ENCODE measurements around the gene CR1. TPM values are rescaled to one million over a fixed set of nuclear protein-coding genes. Genes with fewer than 3 reads are reported as not detected.

The CR1 gene
- total and polyA plus RNA-seq, 2 donors (not counting 3 experiments of a cell fraction or from before 2014, with no cell fraction given) = not detected

- H3K79me2 ChIP-seq (ENCODE audit: control insufficient read depth, insufficient read depth, low read length) = no peaks in the 10 kb centered on the region
- BruUV-seq (replicated peaks) = no TSS peak
- H3K27me3 ChIP-seq (ENCODE audit: control insufficient read depth in 2 of 2, insufficient read depth in 2 of 2, low read length in 2 of 2) = peaks cover 0 to 11% of the 10 kb centered on the region in 2 experiments
- no peaks in the 10 kb centered on the region for H3K4me1 ChIP-seq (ENCODE audit: control insufficient read depth, extremely low read depth, insufficient read depth, low read length)
- no peak overlapping the region for H3K4me3 ChIP-seq (replicated peaks in 1 of 3; ENCODE audit: insufficient read depth in 1 of 3, low read depth in 1 of 3, low read length in 3 of 3)
- TF ChIP-seq CTCF (IDR thresholded peaks at IDR 0.05; ENCODE audit: extremely low read depth in 1 of 2, insufficient read depth in 1 of 2, low read depth in 1 of 2, low read length in 2 of 2) (no peak), GATA2 (IDR thresholded peaks at IDR 0.05; ENCODE audit: insufficient read depth, insufficient read length, low read depth, low read length) (no peak), JUN (IDR thresholded peaks at IDR 0.05; ENCODE audit: borderline replicate concordance, insufficient read depth, insufficient read length, low read depth) (no peak), POLR2A (IDR thresholded peaks at IDR 0.05; ENCODE audit: low read depth, low read length) (no peak), EZH2 (IDR thresholded peaks at IDR 0.05; ENCODE audit: borderline replicate concordance, low read depth, low read length, severe bottlenecking) (no peak), FOS (IDR thresholded peaks at IDR 0.05; ENCODE audit: borderline replicate concordance, insufficient read depth, low read length) (no peak)
- H3K4me2 ChIP-seq (ENCODE audit: insufficient read depth, low read length) = no peak overlapping the region
- intact Hi-C loops (cut with micrococcal nuclease) (no loop called here), dilution Hi-C loops (cut with MboI; ENCODE audit: extremely low pct_ligation_motif_present, low sequenced_read_pairs) (no loop called here)
- CTCF ChIA-PET = no interaction called here
- DNase-seq (ENCODE audit: low read depth, low spot score) (no peak), FAIRE-seq (no peak)
- no peaks in the 10 kb centered on the region for H3K9me3 ChIP-seq (replicated peaks; ENCODE audit: control insufficient read depth, insufficient read depth, low read length)
- H2AFZ ChIP-seq (ENCODE audit: low read depth, low read length) = no peak overlapping the region
- no peaks in the 10 kb centered on the region for H4K20me1 ChIP-seq (replicated peaks; ENCODE audit: control insufficient read depth, extremely low read depth, insufficient read depth, low read length)
- no peaks in the 10 kb centered on the region for H3K9me1 ChIP-seq (replicated peaks; ENCODE audit: control insufficient read depth, extremely low read depth, insufficient read depth, low read length)
- POLR2A ChIA-PET = no interaction called here
- no peak overlapping the region for H3K27ac ChIP-seq (ENCODE audit: insufficient read depth, low read depth, low read length)
- no peaks in the 10 kb centered on the region for H3K36me3 ChIP-seq (ENCODE audit: control insufficient read depth in 2 of 2, extremely low read depth in 1 of 2, insufficient read depth in 2 of 2, low read length in 2 of 2)
- H3K9ac ChIP-seq (replicated peaks; ENCODE audit: extremely low read depth, insufficient read depth, low read length) = no peak overlapping the region
Observed at GRCh38 chr1:207514890-207515289, 18.9 kb downstream of the CR1 start.

- DNase-seq (ENCODE audit: low read depth, low spot score) (no peak), FAIRE-seq (no peak)
- Histone ChIP-seq H3K27ac (ENCODE audit: insufficient read depth, low read depth, low read length) (no peak overlapping the region), H2AFZ (ENCODE audit: low read depth, low read length) (no peak overlapping the region), H4K20me1 (replicated peaks; ENCODE audit: control insufficient read depth, extremely low read depth, insufficient read depth, low read length) (no peaks in the 10 kb centered on the region), H3K79me2 (ENCODE audit: control insufficient read depth, insufficient read depth, low read length) (no peaks in the 10 kb centered on the region), H3K27me3 (ENCODE audit: control insufficient read depth in 2 of 2, insufficient read depth in 2 of 2, low read length in 2 of 2) (peaks cover 0 to 7% of the 10 kb centered on the region in 2 experiments), H3K9ac (replicated peaks; ENCODE audit: extremely low read depth, insufficient read depth, low read length) (no peak overlapping the region), H3K9me3 (replicated peaks; ENCODE audit: control insufficient read depth, insufficient read depth, low read length) (no peaks in the 10 kb centered on the region), H3K4me1 (ENCODE audit: control insufficient read depth, extremely low read depth, insufficient read depth, low read length) (no peaks in the 10 kb centered on the region), H3K9me1 (replicated peaks; ENCODE audit: control insufficient read depth, extremely low read depth, insufficient read depth, low read length) (no peaks in the 10 kb centered on the region), H3K4me3 (replicated peaks in 1 of 3; ENCODE audit: insufficient read depth in 1 of 3, low read depth in 1 of 3, low read length in 3 of 3) (no peak overlapping the region), H3K4me2 (ENCODE audit: insufficient read depth, low read length) (no peak overlapping the region), H3K36me3 (ENCODE audit: control insufficient read depth in 2 of 2, extremely low read depth in 1 of 2, insufficient read depth in 2 of 2, low read length in 2 of 2) (no peaks in the 10 kb centered on the region)
- TF ChIP-seq FOS (IDR thresholded peaks at IDR 0.05; ENCODE audit: borderline replicate concordance, insufficient read depth, low read length) = no peak
- TF ChIP-seq POLR2AphosphoS5 (IDR thresholded peaks at IDR 0.05; ENCODE audit: insufficient read depth, low read depth, low read length) = no peak
- TF ChIP-seq POLR2A (IDR thresholded peaks at IDR 0.05; ENCODE audit: low read depth, low read length) = no peak
- TF ChIP-seq MAX (IDR thresholded peaks at IDR 0.05; ENCODE audit: insufficient read depth, insufficient read length) = no peak
- no peak for TF ChIP-seq JUN (IDR thresholded peaks at IDR 0.05; ENCODE audit: borderline replicate concordance, insufficient read depth, insufficient read length, low read depth)
- no peak for TF ChIP-seq EZH2 (IDR thresholded peaks at IDR 0.05; ENCODE audit: borderline replicate concordance, low read depth, low read length, severe bottlenecking)
- TF ChIP-seq MYC (IDR thresholded peaks at IDR 0.05; ENCODE audit: low read depth, low read length) = no peak
- POLR2A ChIA-PET = no interaction called here
- dilution Hi-C loops (cut with MboI; ENCODE audit: extremely low pct_ligation_motif_present, low sequenced_read_pairs) = no loop called here
- BruUV-seq (replicated peaks) = no TSS peak
- intact Hi-C loops (cut with micrococcal nuclease) = no loop called here
- CTCF ChIA-PET = no interaction called here
Observed at GRCh38 chr1:207516729-207517128, 20.8 kb downstream of the CR1 start.
